NCI-H345 treated with DMSO at 0.1 percent for 48 hours (cell line): ENCODE measurements around the gene FRMD4A.

Experiments used
- DNase-seq: peaks from one replicate; lab custom pipeline; 2025; ENCODE audit not compliant: unreplicated experiment; lab: John Stamatoyannopoulos, UW

FRMD4A gene

DNA sequence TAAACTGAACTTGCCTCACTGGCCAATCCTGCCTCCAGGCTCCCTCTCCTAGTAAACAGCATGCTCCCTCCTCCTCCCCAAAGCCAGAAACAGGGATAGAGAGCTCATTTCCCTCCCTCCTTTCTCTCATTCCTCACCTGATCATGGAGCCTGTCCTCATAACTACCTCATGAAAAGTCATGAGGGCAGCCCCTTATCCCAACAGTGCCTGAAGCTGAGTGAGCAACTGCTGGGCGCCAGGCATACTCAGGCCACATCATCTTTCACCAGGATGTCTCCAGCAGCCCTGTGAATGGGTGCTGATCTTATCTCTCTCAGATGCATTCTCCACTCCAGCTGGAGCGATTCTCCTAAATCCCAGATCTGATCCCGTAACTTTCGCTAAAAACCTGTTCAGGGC lies 436.8 kb downstream of the FRMD4A start:
- no peak for DNase-seq

DNA sequence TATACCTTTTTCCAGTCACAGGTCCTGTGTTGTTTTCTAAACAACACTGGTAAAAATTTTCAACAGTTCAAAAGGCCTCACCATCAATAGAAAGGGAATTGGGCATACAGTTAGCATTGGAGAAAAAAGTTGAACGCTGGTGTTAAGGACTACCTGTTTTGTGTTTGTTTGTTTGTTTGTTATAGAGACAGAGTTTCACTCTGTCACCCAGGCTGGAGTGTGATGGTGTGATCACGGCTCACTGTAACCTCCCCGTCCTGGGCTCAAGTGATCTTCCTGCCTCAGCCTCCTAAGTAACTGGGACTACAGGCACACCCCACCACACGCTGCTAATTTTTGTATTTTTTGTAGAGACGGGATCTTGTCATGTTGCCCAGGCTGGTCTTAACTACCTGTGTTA lies 437.9 kb downstream of the FRMD4A start:
- no peak for DNase-seq

DNA sequence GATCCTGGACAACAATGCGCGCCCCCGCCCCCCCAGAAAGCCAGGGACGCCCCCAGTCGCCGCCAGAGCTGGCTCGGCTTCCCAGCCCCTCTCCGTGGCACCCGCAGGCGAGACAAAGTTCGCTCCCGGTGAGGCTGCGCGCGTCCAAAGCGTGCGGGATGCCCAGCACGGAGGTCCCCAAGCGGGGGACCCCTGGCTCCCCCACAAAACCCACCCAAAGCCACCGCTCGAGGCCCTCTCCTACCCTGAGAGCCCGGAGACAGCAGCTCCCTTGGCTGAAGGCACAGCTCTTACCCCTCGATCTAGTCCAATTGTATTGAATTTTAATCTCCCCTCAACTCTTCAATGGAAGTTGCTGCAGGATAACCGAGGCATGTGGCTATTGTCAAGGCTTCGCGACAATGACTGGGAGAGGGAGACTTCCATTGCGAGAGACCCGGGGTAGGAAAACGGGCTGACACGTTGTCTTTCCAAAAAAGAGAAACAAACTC lies 438.7 kb downstream of the FRMD4A start:
- no peak for DNase-seq

DNA sequence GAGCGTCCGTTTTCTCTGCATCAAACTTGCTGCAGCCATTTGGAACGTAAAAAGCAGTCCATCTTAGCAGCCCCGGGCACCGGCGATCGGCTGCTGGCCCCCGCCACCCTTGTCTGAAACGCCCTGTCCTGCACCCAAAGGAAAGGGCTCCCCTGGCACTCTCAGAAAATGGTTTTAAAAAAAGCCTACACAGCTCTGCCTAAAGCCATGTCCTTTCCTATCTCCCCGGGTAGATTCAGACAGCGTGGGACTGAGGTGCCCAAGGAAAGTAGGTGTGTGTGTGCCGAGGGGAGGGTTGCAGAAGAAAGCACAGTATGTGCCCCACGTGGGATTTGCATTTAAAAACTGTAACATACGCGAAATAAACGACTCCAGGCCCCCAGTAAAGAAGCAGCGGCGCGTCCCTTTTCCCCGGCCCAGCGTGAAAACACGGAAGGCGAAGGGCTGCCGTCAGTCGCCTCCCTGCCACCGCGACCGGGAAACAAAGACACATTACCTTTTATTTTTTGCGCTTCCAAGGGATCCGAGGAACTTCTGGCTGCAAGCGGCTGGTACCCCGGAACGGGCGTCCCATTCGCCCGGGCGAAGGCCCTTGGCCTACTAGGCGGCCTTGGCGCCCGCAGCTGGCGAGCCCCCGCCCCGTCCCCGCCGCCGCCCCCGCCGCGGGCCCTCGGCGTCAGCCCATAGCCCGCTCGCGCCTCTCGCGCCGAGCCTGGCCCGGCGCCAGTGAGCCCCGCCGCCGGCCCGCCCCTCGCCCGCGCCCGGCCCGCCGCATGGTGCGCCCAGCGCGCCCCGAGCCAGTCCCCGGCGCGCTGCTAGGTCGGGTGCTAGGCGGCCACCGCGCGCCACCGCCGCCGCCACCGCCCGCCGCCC lies 439.4 kb downstream of the FRMD4A start:
- DNase-seq: no peak

DNA sequence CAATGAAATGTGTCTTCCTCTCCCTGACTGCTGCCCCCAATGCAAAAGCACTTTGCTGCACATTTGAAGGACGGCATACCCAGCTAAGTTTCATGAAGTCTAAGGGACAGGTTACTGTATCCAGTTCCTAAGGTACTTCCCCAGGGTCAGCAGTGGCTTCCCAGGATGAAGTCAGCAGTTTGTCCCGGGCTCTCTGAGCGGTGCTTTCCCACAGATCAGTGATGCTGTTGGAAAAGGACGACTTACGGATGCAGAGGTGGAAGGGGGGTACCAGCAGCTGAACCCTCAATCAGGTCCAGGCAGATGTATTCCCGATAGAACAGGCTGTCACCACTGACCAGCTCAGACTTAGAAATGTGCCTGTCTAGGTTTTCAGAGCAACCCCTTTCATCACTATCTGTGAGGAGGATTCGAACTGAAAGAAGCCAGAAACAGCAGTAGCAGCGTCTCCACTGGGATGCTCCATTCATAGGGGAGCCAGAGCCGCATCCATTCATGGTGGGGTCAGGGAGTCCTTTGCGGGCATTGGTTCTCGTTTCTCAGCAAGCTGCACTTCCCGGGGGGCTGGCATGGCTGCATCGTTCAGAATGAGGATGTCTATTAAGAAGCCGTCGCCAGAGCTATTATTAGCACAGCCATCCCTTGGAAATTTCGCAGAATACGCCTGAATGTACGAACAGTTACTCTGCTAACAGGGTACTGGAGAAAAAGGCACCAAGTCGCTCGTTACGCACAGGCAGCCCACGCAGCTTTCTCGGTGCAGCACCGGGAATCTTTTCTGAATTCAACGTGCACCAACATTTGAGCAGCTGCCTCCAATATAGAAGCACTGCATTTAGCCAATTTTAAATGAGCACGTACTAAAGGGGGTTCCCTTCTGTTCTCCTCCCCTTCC lies 440.2 kb downstream of the FRMD4A start:
- DNase-seq: no peak

DNA sequence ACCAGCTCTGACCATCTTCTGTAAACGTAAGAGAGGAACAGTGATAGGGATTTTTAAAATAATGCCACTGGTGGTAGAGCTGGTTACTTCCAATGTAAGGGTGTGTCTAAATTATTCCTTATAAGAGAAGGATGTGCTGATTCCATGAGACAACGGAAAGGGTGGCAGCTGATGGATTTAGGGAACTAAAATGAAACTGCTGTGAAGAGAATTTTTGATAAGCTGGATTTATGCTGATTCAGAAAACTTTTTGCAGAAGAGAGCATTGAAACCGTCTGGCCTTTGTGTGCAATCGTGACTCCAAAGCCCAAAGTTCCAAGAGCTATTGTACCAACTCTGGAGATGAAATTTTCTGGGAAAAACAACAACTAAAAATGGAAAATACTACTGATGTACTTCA lies 443.0 kb downstream of the FRMD4A start:
- no peak for DNase-seq

DNA sequence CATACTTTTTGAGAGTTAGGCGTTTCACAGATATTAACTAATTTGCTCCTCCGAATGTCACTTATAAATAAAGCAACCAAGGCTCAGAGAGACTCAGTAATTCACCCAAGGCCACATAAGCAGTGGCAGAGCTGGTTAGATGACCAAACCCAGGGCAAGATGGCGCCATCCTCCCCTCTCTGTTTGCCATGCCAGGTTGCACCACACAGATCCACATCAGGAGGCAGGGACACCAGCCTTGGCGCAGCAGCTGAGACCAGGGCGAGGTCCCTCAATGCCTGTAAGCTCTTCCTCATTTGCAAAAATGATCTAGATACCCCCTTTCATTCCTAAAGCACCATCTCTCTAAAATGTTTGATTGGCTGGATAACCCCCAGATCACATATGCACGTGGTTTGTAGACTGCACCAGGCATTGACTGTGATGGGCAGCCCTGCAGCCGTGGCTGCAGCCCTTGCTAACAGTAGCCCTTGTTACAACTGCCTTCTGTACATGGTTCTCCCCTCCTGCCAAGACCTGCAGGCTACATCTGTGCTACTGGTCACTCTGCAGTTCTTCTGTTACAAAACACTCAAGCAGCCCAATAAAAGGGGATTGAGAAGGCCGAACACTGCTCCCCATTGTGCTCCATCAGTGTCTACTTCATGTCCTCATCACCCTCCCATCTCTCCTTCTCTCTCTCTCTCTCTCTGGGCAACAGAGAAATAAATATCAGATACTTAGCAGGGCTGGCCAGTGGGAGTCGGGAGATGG lies 445.3 kb downstream of the FRMD4A start:
- DNase-seq: no peak

DNA sequence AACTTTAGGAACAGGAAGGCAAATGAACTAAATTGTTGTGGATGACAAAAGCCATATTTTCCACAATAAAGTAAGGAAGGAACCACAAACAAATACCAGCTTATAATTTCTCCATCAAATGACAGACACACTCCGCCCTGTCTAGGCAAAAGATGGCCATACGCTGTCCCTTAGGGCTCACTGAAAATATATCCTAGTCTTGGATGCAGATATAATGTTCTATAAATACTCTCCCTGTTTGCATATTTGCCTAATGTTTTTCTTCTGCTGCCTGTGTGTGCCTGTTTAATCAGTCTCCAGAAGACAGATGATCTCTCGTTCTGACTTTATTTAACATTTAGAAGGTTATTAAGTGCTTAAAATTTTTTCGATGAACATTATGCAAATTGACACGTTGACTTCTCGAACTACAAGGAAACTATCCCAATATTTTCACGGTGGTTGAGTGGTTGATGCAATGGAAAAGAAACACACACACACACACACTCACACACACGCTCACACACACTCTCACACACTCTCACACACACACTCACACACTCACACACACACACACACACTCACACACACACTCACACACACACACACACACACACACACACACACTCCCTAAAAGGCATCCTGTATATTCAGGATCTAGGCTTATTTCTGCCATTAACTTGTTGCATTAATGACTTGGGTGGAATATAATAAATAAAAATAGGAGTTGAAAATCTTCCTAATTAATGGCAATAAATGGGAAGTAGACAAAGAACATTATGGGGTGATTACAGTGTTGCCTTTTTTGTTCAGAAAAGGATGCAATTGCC lies 446.9 kb downstream of the FRMD4A start:
- no peak for DNase-seq

DNA sequence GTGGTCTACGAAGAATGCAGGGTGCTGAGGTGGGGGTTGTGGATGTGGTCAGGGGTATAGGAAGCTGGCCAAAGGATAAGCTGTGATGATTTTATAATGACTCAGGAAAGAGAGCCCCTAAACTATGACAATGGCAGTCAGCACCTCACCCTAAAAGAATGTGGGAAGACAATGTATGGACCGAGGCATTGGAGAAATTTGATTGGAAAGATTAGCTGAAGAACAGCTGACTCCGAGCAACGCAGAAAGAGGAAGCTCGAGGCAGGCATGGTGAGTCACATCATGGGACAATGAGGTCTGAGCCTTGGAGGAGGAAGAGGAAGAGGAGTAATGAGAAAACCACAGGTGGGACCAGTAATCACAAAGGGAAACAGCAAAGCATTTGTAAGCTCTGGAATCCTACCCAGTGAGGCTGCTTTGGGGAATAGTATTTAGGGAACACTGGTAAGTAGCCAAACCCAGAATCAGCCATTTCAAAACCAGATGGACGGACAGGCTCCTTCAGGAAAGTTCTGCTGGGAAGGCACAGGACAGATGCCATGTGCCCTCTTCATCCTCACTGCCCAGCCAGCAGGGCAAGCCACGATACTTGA lies 448.5 kb downstream of the FRMD4A start:
- DNase-seq: no peak

DNA sequence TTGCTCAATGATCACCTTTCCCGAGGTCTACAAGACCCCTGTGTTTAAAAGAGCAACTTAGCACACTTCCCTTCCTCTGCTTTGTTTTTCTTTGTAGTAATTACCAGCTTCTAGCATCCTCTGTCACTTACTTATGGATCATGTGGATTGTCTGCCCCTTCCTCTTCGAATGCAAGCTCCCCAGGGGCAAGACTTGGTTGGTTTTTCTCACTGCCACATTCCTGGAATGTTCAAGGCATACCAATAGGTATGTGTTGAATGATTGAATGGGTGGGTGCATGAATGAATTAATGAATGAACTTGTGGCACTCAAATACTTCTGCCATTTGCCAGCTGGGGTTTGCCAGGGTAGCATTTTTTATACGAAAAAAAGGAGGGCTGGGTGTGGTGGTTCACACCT lies 450.0 kb downstream of the FRMD4A start:
- DNase-seq: no peak

DNA sequence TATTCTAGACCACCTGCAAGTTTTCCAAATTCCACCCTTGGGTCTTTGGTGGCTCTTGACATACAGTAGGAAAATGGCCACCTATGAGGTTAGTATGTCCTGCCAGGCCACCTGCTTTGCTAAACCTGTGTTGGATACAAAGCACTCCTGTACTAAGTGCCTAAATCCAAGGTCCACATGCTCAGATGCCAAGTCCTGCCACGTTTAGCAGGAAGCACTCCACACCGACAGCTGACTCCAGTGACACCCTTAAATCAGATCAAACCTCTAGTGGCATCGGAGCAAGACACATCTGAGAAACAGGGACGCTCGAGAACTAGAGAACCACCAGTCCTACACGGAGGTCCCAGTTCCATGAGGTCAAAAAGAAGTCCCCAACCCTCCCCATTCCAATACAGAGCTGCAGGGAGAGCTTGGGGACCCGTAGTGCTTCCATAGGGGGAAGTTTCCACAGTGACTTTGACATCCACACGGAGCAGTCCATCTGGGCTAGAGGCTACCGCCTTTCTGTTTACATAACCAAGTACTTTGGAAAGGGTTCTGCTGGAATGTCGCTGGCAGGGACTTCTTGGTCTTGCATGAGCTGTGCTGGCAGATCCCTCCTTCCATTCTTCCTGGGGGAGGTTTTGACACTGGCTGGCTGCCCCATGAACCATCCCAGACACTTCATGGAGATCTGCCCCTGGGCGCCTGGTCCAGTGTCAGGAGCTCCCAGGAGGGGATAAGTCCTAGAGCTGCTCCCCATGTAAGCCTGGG lies 453.4 kb downstream of the FRMD4A start:
- DNase-seq: no peak

DNA sequence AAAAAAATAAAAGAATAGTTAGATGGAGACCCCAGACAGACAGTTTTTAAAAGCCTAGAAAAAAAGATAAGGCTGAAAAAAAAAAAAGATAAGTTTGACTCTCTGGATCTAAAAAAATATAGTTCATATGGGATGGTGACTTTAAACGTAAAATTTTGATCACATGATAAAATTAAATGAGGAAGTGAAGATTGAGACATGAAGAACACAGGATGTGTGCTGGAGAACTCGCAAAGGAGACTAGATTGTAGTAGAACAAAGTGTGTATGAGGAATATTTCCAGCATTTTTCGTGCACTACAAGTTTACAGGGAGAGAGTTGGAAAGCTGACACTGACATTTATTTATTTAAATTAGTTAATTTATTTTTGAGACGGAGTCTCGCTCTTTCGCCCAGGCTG lies 457.5 kb downstream of the FRMD4A start:
- DNase-seq: no peak

DNA sequence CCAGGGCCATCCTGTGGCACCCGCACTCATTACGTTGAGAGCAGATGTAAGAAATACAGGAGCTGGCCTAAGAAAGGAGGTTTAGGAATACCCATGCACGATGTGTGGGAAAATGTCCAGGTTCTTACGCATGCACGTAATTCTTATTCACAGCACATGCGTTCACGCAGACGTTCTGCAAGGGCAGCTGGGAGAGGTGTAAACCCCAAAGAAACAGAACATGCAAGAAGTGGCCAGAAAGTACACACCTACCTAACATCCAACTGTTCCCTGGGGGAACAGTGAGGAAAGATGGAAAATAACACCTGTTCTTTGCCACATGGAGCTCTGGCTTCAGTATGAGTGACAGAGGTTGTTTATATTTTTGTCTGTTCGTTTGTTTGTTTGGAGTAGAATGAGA lies 458.3 kb downstream of the FRMD4A start:
- no peak for DNase-seq

DNA sequence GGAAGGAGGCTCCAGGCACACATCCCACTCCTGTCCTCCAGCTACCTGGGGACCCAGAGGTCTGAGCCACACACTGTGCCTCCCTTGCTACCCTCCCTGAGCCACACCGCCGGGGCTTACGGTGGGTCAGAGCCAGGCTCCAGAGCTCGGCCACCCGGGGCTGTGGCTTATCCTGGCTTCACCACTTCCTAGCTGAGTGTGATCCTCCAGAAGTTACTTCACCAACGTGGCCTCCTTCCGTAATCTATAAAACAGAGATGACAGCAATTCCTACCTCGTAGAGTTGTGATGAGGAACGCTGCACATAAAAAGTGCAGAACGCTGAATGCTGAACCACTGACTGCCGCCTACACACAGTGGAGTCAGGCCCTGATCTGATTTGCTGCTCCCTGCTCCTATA lies 458.9 kb downstream of the FRMD4A start:
- DNase-seq: no peak

DNA sequence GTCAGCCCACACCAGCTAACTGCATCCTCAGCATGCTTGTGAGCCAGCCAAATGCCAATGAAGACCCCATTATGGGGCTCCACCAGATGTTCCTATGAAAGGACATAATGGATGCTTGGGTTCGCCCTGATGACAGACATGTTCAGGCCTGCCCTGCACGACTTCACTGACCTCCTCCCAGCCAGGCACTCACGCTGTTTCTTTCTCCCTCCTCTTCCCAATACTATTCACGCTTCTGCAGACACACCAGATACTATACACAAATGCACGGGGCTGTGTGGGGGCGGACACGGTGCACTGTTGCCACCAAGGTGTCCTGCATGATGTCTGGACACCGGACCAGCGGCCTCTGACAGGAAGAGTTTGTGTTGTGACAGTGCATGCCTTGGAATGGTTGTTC lies 459.7 kb downstream of the FRMD4A start:
- DNase-seq: no peak

DNA sequence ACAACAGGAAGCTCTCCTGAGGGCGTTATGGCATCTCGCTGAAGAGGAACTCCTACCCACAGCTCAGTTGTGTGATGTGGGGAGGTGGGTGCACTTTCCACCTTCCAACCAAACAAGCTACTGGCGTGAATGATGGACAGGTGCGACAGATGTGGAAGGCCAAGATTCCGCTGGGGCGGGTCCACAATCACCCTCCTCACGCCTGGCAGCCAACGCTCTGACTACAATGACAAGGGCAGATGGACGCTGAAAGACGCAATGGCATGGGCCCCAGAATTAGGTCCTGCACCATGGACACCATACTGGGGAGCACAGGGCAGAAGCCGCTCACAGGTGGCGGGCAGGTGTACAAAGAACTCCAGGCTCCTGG lies 461.4 kb downstream of the FRMD4A start:
- DNase-seq: no peak

DNA sequence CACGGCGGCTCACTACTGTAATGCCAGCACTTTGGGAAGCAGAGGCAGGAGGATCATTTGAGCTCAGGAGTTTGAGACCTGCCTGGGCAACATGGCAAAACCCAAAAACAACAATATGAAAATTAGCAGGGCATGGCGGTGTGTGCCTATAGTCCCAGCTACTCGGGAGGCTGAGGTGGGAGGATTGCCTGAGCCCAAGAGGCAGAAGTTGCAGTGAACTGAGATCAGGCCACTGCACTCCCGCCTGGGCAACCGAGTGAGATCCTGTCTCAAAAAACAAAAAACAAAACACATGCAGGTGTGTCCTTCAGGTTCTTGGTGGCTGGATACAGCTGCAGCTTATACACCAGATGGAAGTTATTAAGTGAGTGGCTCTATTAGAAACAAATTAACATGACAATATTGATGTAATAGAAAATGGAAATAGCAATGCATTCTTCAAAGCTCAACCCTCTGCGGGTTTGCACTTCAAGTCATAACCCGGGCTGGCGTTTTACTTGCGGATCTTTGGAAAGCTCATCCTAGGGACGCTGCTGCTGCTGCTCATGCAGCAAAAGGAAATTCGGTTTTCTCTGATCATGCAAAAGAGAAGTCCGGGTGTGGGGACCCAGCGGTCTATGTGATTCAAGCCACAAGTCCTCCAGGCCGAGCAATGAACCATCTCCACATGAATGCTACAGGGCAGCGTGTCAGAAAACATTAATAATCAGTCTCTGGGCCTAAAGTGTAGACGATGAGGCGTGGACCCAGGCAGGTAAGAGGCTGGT lies 462.0 kb downstream of the FRMD4A start:
- DNase-seq: no peak

DNA sequence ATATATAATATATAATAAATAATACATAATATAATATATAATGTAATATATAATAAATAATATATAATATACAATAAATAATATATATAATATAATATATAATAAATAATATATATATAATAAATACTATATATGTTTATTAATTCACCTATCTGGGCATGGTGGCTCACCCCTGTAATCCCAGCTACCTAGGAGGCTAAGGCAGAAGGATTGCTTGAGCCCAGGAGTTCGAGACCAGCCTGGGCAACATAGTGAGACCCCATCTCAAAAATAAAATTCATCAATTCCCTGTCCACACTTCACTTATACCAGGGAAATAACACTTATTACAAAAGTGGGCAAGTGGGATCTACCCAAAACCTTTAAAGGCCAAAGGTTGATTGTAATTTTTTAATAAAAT lies 462.9 kb downstream of the FRMD4A start:
- no peak for DNase-seq
